Measurements from ENCODE around the gene PIK3R3.

The PIK3R3 gene

DNA sequence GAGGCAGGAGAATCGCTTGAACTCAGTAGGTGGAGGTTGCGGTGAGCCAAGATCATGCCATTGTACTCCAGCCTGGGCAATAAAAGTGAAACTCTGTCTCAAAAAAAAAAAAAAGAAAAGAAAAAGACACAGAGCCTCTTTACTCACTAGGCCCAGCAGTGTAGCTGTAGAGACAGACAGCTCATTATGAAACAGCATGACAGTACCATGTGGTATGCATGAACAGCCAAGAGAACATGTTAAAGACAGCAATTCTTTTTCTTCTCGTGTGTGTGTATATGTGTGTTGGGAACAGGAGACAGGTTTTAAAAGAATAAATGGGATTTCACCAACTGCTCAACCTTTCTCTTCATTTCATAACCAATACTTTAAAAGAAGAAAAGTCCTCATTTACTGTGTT, 118.8 kb downstream of the PIK3R3 start:
- Histone ChIP-seq H4K20me1 (ENCODE audit: insufficient read depth) (no peaks in the 10 kb centered on the region), H3K4me3 (IDR thresholded peaks at IDR 0.05; ENCODE audit: insufficient read depth, low read depth, low read length) (no peak overlapping the region), H3K27ac (no peak overlapping the region), H3K36me3 (ENCODE audit: insufficient read depth) (no peaks in the 10 kb centered on the region), H3K79me2 (ENCODE audit: insufficient read depth, low read depth) (no peaks in the 10 kb centered on the region), H3K4me1 (ENCODE audit: low read depth, poor library complexity, severe bottlenecking) (no peaks in the 10 kb centered on the region), H2AFZ (ENCODE audit: low read depth) (no peak overlapping the region), H3K4me2 (no peak overlapping the region), H3K9ac (no peak overlapping the region), H3K27me3 (ENCODE audit: insufficient read depth, low read depth) (no peaks in the 10 kb centered on the region)
- TF ChIP-seq, protein P1, sequence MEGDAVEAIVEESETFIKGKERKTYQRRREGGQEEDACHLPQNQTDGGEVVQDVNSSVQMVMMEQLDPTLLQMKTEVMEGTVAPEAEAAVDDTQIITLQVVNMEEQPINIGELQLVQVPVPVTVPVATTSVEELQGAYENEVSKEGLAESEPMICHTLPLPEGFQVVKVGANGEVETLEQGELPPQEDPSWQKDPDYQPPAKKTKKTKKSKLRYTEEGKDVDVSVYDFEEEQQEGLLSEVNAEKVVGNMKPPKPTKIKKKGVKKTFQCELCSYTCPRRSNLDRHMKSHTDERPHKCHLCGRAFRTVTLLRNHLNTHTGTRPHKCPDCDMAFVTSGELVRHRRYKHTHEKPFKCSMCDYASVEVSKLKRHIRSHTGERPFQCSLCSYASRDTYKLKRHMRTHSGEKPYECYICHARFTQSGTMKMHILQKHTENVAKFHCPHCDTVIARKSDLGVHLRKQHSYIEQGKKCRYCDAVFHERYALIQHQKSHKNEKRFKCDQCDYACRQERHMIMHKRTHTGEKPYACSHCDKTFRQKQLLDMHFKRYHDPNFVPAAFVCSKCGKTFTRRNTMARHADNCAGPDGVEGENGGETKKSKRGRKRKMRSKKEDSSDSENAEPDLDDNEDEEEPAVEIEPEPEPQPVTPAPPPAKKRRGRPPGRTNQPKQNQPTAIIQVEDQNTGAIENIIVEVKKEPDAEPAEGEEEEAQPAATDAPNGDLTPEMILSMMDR (conservative IDR thresholded peaks at IDR 0.05; ENCODE audit: low read depth, low read length) = no peak

DNA sequence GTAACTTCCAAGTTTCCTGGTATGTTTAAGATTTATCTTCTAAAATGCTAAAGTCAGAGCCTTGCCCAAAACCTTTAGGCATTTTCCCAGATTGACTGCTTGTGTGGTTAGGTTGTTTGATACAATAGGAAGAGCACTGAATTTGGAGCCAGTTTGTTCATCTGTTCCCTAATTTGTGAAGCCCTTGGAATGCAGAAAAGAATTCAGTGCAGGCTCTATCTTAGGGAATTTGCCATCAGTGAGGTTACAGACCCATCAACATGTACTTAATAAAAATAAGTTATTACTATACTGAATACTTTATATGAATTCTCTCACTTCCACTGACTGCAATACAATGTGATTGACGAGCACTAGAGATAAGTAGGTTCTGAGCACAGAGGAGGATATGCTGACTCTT, 120.2 kb downstream of the PIK3R3 start:
- no peaks in the 10 kb centered on the region for H4K20me1 ChIP-seq (ENCODE audit: insufficient read depth)
- TF ChIP-seq, protein P1 (conservative IDR thresholded peaks at IDR 0.05; ENCODE audit: low read depth, low read length) = no peak
- H3K27me3 ChIP-seq (ENCODE audit: insufficient read depth, low read depth) = no peaks in the 10 kb centered on the region
- H2AFZ ChIP-seq (ENCODE audit: low read depth) = no peak overlapping the region
- no peak overlapping the region for H3K4me2 ChIP-seq
- H3K36me3 ChIP-seq (ENCODE audit: insufficient read depth) = 0 out of 2 replicates have a peak, but pooled peaks cover 4% of the 10 kb centered on the region
- H3K79me2 ChIP-seq (ENCODE audit: insufficient read depth, low read depth) = no peaks in the 10 kb centered on the region
- H3K4me3 ChIP-seq (IDR thresholded peaks at IDR 0.05; ENCODE audit: insufficient read depth, low read depth, low read length) = no peak overlapping the region
- no peak overlapping the region for H3K9ac ChIP-seq
- H3K27ac ChIP-seq = no peak overlapping the region
- H3K4me1 ChIP-seq (ENCODE audit: low read depth, poor library complexity, severe bottlenecking) = no peaks in the 10 kb centered on the region

DNA sequence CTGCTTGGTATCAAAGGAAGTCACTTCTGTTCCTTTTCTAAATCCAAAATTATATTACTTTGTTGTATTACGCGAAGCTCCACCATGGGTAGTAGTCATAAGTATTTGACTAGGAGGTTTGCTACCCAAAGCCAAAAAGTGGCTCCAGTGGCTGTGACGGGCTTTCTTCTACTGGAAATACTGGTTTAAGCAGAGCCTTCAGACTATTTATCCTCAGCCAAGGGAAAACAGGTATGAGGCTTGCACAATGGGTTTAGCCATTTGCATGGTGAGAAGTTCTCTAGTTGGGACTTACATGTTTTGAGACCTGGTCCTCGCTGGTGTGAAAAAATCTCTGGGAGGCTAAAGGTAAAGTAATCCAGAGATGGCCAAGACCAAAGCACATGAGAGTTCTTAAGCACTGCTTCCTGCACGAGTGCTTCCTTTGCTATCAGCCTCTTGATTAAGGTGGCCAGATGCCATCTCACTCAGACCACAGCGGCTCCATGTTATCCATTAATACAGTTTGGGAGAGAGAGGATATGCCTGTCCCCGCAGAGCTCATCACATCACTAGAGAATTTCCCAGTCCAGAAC, 121.2 kb downstream of the PIK3R3 start:
- Histone ChIP-seq H3K79me2 (ENCODE audit: insufficient read depth, low read depth) (no peaks in the 10 kb centered on the region), H3K36me3 (ENCODE audit: insufficient read depth) (0 out of 2 replicates have a peak, but pooled peaks cover 4% of the 10 kb centered on the region)

DNA sequence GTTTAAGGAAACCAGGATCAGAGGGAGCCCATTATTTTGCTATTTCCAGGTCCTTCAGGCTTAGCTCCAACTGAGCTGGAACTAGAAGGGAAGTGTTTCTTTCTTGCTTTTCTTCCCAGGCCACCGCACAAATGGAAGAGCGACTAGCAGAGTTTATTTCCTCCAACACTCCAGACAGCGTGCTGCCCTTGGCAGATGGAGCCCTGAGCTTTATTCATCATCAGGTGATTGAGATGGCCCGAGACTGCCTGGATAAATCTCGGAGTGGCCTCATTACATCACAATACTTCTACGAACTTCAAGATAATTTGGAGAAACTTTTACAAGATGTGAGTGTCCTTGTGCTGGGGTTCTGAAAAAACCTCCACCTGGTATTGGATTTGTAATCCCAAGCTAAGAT, 121.8 kb downstream of the PIK3R3 start:
- H3K27ac ChIP-seq = no peak overlapping the region
- no peaks in the 10 kb centered on the region for H4K20me1 ChIP-seq (ENCODE audit: insufficient read depth)
- TF ChIP-seq, protein P1 (conservative IDR thresholded peaks at IDR 0.05; ENCODE audit: low read depth, low read length) = no peak
- H3K36me3 ChIP-seq (ENCODE audit: insufficient read depth) = 0 out of 2 replicates have a peak, but pooled peaks cover 4% of the 10 kb centered on the region
- no peak overlapping the region for H3K4me2 ChIP-seq
- no peaks in the 10 kb centered on the region for H3K79me2 ChIP-seq (ENCODE audit: insufficient read depth, low read depth)
- no peak overlapping the region for H3K4me3 ChIP-seq (IDR thresholded peaks at IDR 0.05; ENCODE audit: insufficient read depth, low read depth, low read length)
- H3K9ac ChIP-seq = no peak overlapping the region
- no peaks in the 10 kb centered on the region for H3K27me3 ChIP-seq (ENCODE audit: insufficient read depth, low read depth)
- H3K4me1 ChIP-seq (ENCODE audit: low read depth, poor library complexity, severe bottlenecking) = no peaks in the 10 kb centered on the region
- no peak overlapping the region for H2AFZ ChIP-seq (ENCODE audit: low read depth)

More for the DNA sequence above, 121.2 kb downstream of the PIK3R3 start:
- no peak overlapping the region for H3K4me3 ChIP-seq (IDR thresholded peaks at IDR 0.05; ENCODE audit: insufficient read depth, low read depth, low read length)
- no peak overlapping the region for H3K27ac ChIP-seq
- TF ChIP-seq, protein P1 (conservative IDR thresholded peaks at IDR 0.05; ENCODE audit: low read depth, low read length) = no peak
- H3K4me1 ChIP-seq (ENCODE audit: low read depth, poor library complexity, severe bottlenecking) = no peaks in the 10 kb centered on the region
- no peak overlapping the region for H3K9ac ChIP-seq
- no peak overlapping the region for H3K4me2 ChIP-seq
- H3K27me3 ChIP-seq (ENCODE audit: insufficient read depth, low read depth) = no peaks in the 10 kb centered on the region
- H4K20me1 ChIP-seq (ENCODE audit: insufficient read depth) = no peaks in the 10 kb centered on the region
- H2AFZ ChIP-seq (ENCODE audit: low read depth) = no peak overlapping the region

All from KMS-11 (cell line).